ENCODE measurements around the gene CAMTA1.

The CAMTA1 gene

DNA sequence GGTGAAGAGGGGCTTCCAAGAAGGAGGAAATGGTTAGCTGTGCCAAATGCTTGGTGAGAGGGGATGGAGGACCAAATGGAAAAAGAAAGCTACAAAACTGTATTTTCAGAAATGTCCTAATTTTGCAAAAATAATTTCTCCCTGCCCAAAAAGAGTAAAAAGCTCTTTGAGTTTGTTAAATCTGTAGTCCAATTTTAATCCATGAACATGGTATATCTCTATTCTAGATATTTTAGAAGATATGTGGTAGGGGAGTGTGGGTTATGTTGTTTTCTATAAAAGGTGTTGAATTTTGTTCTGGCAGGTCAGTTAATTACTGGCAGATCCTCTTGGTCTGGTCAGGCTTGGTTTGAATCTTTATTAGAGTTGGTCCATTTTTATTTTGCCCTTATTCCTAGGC is 511.7 kb downstream of the CAMTA1 start:
- TF ChIP-seq EZH2 (IDR thresholded peaks at IDR 0.05; ENCODE audit: borderline replicate concordance, low read depth, low read length, severe bottlenecking) (no peak), CTCF (IDR thresholded peaks at IDR 0.05; ENCODE audit: borderline replicate concordance, extremely low read depth, low read length, poor library complexity, severe bottlenecking) (no peak)
- ATAC-seq (ENCODE audit: insufficient read depth, low read depth) (no peak), DNase-seq (no peak)
- no peak overlapping the region for H3K27ac ChIP-seq (ENCODE audit: low read length)
- no peak overlapping the region for H3K4me2 ChIP-seq (ENCODE audit: insufficient read depth, low read length)
- H3K27me3 ChIP-seq (ENCODE audit: insufficient read depth, low read length, poor library complexity) = peaks cover 7% of the 10 kb centered on the region
- H3K79me2 ChIP-seq (ENCODE audit: insufficient read depth, low read length) = no peaks in the 10 kb centered on the region
- H3K9ac ChIP-seq (ENCODE audit: low read depth, low read length) = no peak overlapping the region
- H3K4me3 ChIP-seq (ENCODE audit: low read depth in 1 of 2, low read length in 2 of 2) = no peak overlapping the region
- H3K9me3 ChIP-seq (ENCODE audit: insufficient read depth, low read length, severe bottlenecking) = no peaks in the 10 kb centered on the region
- H2AFZ ChIP-seq (ENCODE audit: low read depth, low read length) = no peak overlapping the region
- H3K36me3 ChIP-seq (ENCODE audit: insufficient read depth, low read length) = no peaks in the 10 kb centered on the region
- H4K20me1 ChIP-seq (ENCODE audit: insufficient read depth, low read length) = no peaks in the 10 kb centered on the region
- H3K4me1 ChIP-seq (ENCODE audit: insufficient read depth, low read length) = no peaks in the 10 kb centered on the region

DNA sequence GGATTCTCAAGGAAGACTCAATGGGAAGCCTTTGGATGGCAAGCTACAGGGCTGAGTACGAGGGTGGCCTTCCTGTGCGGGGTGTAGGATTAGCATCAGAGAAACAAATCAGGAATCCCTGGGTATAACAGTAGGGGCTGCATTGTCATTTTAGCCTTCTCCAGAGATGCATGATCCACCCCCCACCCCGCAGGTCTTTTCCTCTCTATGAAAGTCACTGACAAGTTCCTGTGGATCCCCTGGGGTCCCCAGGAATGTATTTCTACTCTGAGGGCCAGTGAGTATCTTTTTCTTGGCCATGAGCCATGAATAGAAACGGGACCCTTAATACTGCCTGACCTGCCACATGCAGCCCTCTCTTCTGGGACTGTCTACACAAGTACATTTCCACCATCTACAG is 512.9 kb downstream of the CAMTA1 start:
- no peak overlapping the region for H3K4me3 ChIP-seq (ENCODE audit: low read depth in 1 of 2, low read length in 2 of 2)
- no peak overlapping the region for H2AFZ ChIP-seq (ENCODE audit: low read depth, low read length)
- H3K9me3 ChIP-seq (ENCODE audit: insufficient read depth, low read length, severe bottlenecking) = no peaks in the 10 kb centered on the region
- no peak overlapping the region for H3K27ac ChIP-seq (ENCODE audit: low read length)
- no peak for TF ChIP-seq CTCF (IDR thresholded peaks at IDR 0.05; ENCODE audit: borderline replicate concordance, extremely low read depth, low read length, poor library complexity, severe bottlenecking)
- no peak for TF ChIP-seq EZH2 (IDR thresholded peaks at IDR 0.05; ENCODE audit: borderline replicate concordance, low read depth, low read length, severe bottlenecking)
- ATAC-seq (ENCODE audit: insufficient read depth, low read depth) (no peak), DNase-seq (no peak)
- H4K20me1 ChIP-seq (ENCODE audit: insufficient read depth, low read length) = no peaks in the 10 kb centered on the region
- H3K4me2 ChIP-seq (ENCODE audit: insufficient read depth, low read length) = no peak overlapping the region
- H3K9ac ChIP-seq (ENCODE audit: low read depth, low read length) = no peak overlapping the region
- H3K79me2 ChIP-seq (ENCODE audit: insufficient read depth, low read length) = no peaks in the 10 kb centered on the region
- H3K4me1 ChIP-seq (ENCODE audit: insufficient read depth, low read length) = no peaks in the 10 kb centered on the region
- no peaks in the 10 kb centered on the region for H3K36me3 ChIP-seq (ENCODE audit: insufficient read depth, low read length)
- peaks cover 7% of the 10 kb centered on the region for H3K27me3 ChIP-seq (ENCODE audit: insufficient read depth, low read length, poor library complexity)

GRCh38 chr1:7298749-7299151 is 513.5 kb downstream of the CAMTA1 start:
- H3K4me2 ChIP-seq (ENCODE audit: insufficient read depth, low read length) = no peak overlapping the region
- no peak overlapping the region for H3K4me3 ChIP-seq (ENCODE audit: low read depth in 1 of 2, low read length in 2 of 2)
- H3K79me2 ChIP-seq (ENCODE audit: insufficient read depth, low read length) = no peaks in the 10 kb centered on the region
- peaks cover 7% of the 10 kb centered on the region for H3K27me3 ChIP-seq (ENCODE audit: insufficient read depth, low read length, poor library complexity)
- H3K4me1 ChIP-seq (ENCODE audit: insufficient read depth, low read length) = no peaks in the 10 kb centered on the region
- ATAC-seq (ENCODE audit: insufficient read depth, low read depth) (no peak), DNase-seq (no peak)
- H4K20me1 ChIP-seq (ENCODE audit: insufficient read depth, low read length) = no peaks in the 10 kb centered on the region
- no peak overlapping the region for H2AFZ ChIP-seq (ENCODE audit: low read depth, low read length)
- H3K9me3 ChIP-seq (ENCODE audit: insufficient read depth, low read length, severe bottlenecking) = no peaks in the 10 kb centered on the region
- H3K9ac ChIP-seq (ENCODE audit: low read depth, low read length) = no peak overlapping the region
- H3K27ac ChIP-seq (ENCODE audit: low read length) = no peak overlapping the region
- no peaks in the 10 kb centered on the region for H3K36me3 ChIP-seq (ENCODE audit: insufficient read depth, low read length)
- no peak for TF ChIP-seq EZH2 (IDR thresholded peaks at IDR 0.05; ENCODE audit: borderline replicate concordance, low read depth, low read length, severe bottlenecking)
- no peak for TF ChIP-seq CTCF (IDR thresholded peaks at IDR 0.05; ENCODE audit: borderline replicate concordance, extremely low read depth, low read length, poor library complexity, severe bottlenecking)

DNA sequence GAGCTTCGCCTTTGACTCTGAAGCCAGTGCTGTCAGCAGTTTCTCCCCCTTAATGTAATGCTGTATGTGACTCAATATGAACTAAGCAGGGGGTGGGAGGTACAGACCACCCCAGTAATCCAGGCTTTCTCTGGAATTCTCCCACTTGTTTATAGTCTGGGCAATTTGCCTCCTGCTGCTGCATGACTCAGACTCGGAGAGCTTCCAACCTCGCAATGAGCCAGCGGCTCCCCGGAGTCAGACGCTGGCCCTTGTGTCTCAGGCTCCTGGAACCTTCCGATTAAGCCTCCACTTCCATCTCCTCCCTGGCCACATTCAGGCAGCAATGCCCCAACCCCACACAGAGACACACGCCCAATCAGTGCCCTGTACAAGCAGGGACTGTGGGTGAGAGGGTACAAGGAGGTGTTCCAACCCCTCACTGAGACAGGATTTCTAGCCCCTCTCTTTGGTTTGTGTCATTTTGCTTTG is 514.1 kb downstream of the CAMTA1 start:
- Histone ChIP-seq H3K9me3 (ENCODE audit: insufficient read depth, low read length, severe bottlenecking) (no peaks in the 10 kb centered on the region), H3K9ac (ENCODE audit: low read depth, low read length) (no peak overlapping the region), H3K27me3 (ENCODE audit: insufficient read depth, low read length, poor library complexity) (peaks cover 4% of the 10 kb centered on the region), H3K79me2 (ENCODE audit: insufficient read depth, low read length) (no peaks in the 10 kb centered on the region), H3K36me3 (ENCODE audit: insufficient read depth, low read length) (no peaks in the 10 kb centered on the region), H4K20me1 (ENCODE audit: insufficient read depth, low read length) (no peaks in the 10 kb centered on the region), H2AFZ (ENCODE audit: low read depth, low read length) (no peak overlapping the region), H3K4me1 (ENCODE audit: insufficient read depth, low read length) (no peaks in the 10 kb centered on the region), H3K4me3 (ENCODE audit: low read depth in 1 of 2, low read length in 2 of 2) (no peak overlapping the region), H3K27ac (ENCODE audit: low read length) (no peak overlapping the region), H3K4me2 (ENCODE audit: insufficient read depth, low read length) (no peak overlapping the region)
- no peak for DNase-seq
- no peak for TF ChIP-seq EZH2 (IDR thresholded peaks at IDR 0.05; ENCODE audit: borderline replicate concordance, low read depth, low read length, severe bottlenecking)
- no peak for TF ChIP-seq CTCF (IDR thresholded peaks at IDR 0.05; ENCODE audit: borderline replicate concordance, extremely low read depth, low read length, poor library complexity, severe bottlenecking)
- no peak for ATAC-seq (ENCODE audit: insufficient read depth, low read depth)

Data from DND-41 (cell line).